HG03469 (cell line): Measurements from ENCODE around the gene LIPI.
"Not testable (repeated sequence)": the region's sequence is repeated elsewhere in the genome, so short reads cannot be mapped to it uniquely, and the experiment has no call there.

ENCODE experiments used
- ATAC-seq: cut with Tn5 transposase; IDR thresholded peaks from one replicate; pipeline ENCODE4 v1.9.1; 2021; ENCODE audit warnings: mild to moderate bottlenecking, moderate library complexity, moderate number of reproducible peaks; ENCODE audit not compliant: unreplicated experiment

The LIPI gene

GRCh38 chr21:14210738-14211137 is at the start of gene LIPI:
Gene LIPI (minus strand): TSS chr21:14210955. CDS start chr21:14210845, 110 bp downstream.
- ATAC-seq, result no peak

GRCh38 chr21:14260174-14260764 is 49.5 kb upstream of the LIPI start:
- ATAC-seq, result no peak

GRCh38 chr21:14259747-14260146 is 49.0 kb upstream of the LIPI start:
- no peak for ATAC-seq

- no peak for ATAC-seq
These were observed 40.6 kb upstream of the LIPI start for GRCh38 chr21:14251336-14251735.

GRCh38 chr21:14245711-14246110 is 35.0 kb upstream of the LIPI start:
- no peak for ATAC-seq

GRCh38 chr21:14244911-14245310 is 34.2 kb upstream of the LIPI start:
- ATAC-seq, result no peak

- ATAC-seq, result no peak
These were observed 33.1 kb upstream of the LIPI start for GRCh38 chr21:14243874-14244273.

- no peak for ATAC-seq
These were observed 32.7 kb upstream of the LIPI start for GRCh38 chr21:14243461-14243860.

GRCh38 chr21:14241297-14241696 is 30.5 kb upstream of the LIPI start:
- no peak for ATAC-seq

GRCh38 chr21:14239281-14239680 is 28.5 kb upstream of the LIPI start:
- no peak for ATAC-seq

- ATAC-seq, result no peak
These were observed 25.4 kb upstream of the LIPI start for GRCh38 chr21:14236180-14236579.

GRCh38 chr21:14235101-14235500 is 24.3 kb upstream of the LIPI start:
- ATAC-seq, result no peak

GRCh38 chr21:14229399-14229798 is 18.6 kb upstream of the LIPI start:
- ATAC-seq, result no peak

- no peak for ATAC-seq
These were observed 12.6 kb upstream of the LIPI start for GRCh38 chr21:14223365-14223764.

GRCh38 chr21:14215971-14216641 is 5.4 kb upstream of the LIPI start, which contains the start of gene RBM11:
Gene RBM11 (plus strand): TSS chr21:14216157. CDS start chr21:14216187, 30 bp downstream.
- peak; percentile 93 for ATAC-seq

- ATAC-seq, result no peak
These were observed 2.4 kb upstream of the LIPI start for GRCh38 chr21:14213164-14213563.

- no peak for ATAC-seq
These were observed 4.5 kb downstream of the LIPI start for GRCh38 chr21:14206222-14206621.

- not testable (repeated sequence) for ATAC-seq
These were observed 44.1 kb downstream of the LIPI start for GRCh38 chr21:14166463-14167223.

- no peak for ATAC-seq
These were observed 66.8 kb downstream of the LIPI start for GRCh38 chr21:14143999-14144398.

- ATAC-seq, result no peak
These were observed 86.5 kb downstream of the LIPI start for GRCh38 chr21:14124266-14124665.

- no peak for ATAC-seq
These were observed 89.0 kb downstream of the LIPI start for GRCh38 chr21:14121719-14122118.
